Keratinocyte (primary cell): ENCODE results near the gene GRPEL2.

ENCODE experiments used
- CTCF ChIP-seq, 3 experiments: IDR thresholded peaks in 1 of 3; conservative IDR thresholded peaks in 1 of 3; optimal IDR thresholded peaks in 1 of 3; 2 replicates in 2 of 3; 3 replicates in 1 of 3; pipeline versions ENCODE3 to v1.5.1; 2011; ENCODE audit warnings: low read length in 3 of 3, mild to moderate bottlenecking in 3 of 3, moderate library complexity in 2 of 3, control low read depth in 1 of 3, inconsistent platforms in 1 of 3; ENCODE audit not compliant: insufficient read depth in 2 of 3; ENCODE audit errors: extremely low read depth in 1 of 3
- EZH2 ChIP-seq: IDR thresholded peaks from one replicate; pipeline ENCODE4 v1.6.1; 2012; ENCODE audit warnings: inconsistent platforms, mild to moderate bottlenecking, low read length, moderate library complexity

DNA sequence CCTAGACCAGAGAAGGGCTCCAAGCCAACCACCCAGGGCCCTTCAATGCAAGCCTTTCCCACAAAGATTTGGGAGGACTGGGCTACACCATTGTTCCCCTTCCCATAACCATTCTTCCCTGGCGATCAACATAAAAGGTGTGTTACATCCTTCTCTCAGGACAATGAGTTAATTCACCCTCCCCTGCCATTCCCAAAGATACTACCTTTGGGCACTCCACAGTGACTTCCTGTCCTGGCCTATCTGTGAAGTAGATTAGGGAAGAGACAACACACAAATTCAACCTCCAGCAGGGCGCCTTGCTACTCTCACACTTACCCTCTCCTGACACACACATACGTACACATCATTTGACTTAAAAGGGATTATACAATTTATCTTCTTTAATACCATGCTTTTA lies 57.0 kb downstream of the GRPEL2 start:
- TF ChIP-seq CTCF (optimal IDR thresholded peaks at IDR 0.05 in 1 of 3, IDR thresholded peaks at IDR 0.05 in 1 of 3, conservative IDR thresholded peaks at IDR 0.05 in 1 of 3; ENCODE audit: extremely low read depth in 1 of 3, insufficient read depth in 2 of 3, low read length in 3 of 3) (no peak), EZH2 (no peak)
